CD8-positive, alpha-beta memory T cell (primary cell): ENCODE data around the gene PNMA1. TPM values are rescaled to one million over a fixed set of nuclear protein-coding genes. Genes with fewer than 3 reads are reported as not detected.

Source experiments
- CTCF ChIA-PET: fragments of 350-600 bp; sonication (Branson Sonifier 250); formaldehyde crosslinking; loops from one replicate; lab custom pipeline; 2021; ENCODE audit warnings: antibody characterized with exemption; lab: Charles Lee
- POLR2A ChIA-PET: fragments of 350-600 bp; sonication (Branson Sonifier 250); formaldehyde crosslinking; loops from one replicate; lab custom pipeline; 2021; ENCODE audit warnings: antibody characterized with exemption; lab: Charles Lee
- DNase-seq, 5 donors: peaks; one replicate each; pipeline versions ENCODE4 v3.0.0 to v3.0.0-alpha.2; 2020 to 2022; ENCODE audit warnings: mixed read lengths in 1 of 5
- H3K27ac ChIP-seq: one replicate; pipeline ENCODE4 v1.7.0; 2013; ENCODE audit warnings: low read depth, mild to moderate bottlenecking, low read length, moderate library complexity
- H3K27me3 ChIP-seq: 2 replicates; pipeline ENCODE4 v1.7.0; 2013; ENCODE audit warnings: low read length, mild to moderate bottlenecking; ENCODE audit not compliant: insufficient read depth, poor library complexity, severe bottlenecking
- H3K36me3 ChIP-seq: 2 replicates; pipeline ENCODE4 v1.7.0; 2013; ENCODE audit warnings: mild to moderate bottlenecking, low read length, moderate library complexity; ENCODE audit not compliant: insufficient read depth
- H3K4me1 ChIP-seq: 2 replicates; pipeline ENCODE4 v1.7.0; 2013; ENCODE audit warnings: mild to moderate bottlenecking, low read length, moderate library complexity; ENCODE audit not compliant: insufficient read depth
- H3K4me3 ChIP-seq: 2 replicates; pipeline ENCODE4 v1.7.0; 2013; ENCODE audit warnings: mild to moderate bottlenecking, low read length
- H3K9me3 ChIP-seq: 2 replicates; pipeline ENCODE4 v1.7.0; 2013; ENCODE audit warnings: mild to moderate bottlenecking, low read length
- H3K27ac Mint-ChIP-seq, 8 donors: one replicate each; pipeline ENCODE4 v1.8.0; 2020 to 2021; ENCODE audit warnings: mixed read lengths in 8 of 8, mild to moderate bottlenecking in 6 of 8, inconsistent platforms in 3 of 8, moderate library complexity in 3 of 8
- H3K27me3 Mint-ChIP-seq, 2 donors: one replicate each; pipeline ENCODE4 v1.8.0; 2020 to 2021; ENCODE audit warnings: mixed read lengths in 2 of 2, mild to moderate bottlenecking in 1 of 2, moderate library complexity in 1 of 2
- H3K36me3 Mint-ChIP-seq, 3 donors: one replicate each; pipeline ENCODE4 v1.8.0; 2020 to 2021; ENCODE audit warnings: mixed read lengths in 3 of 3, inconsistent platforms in 1 of 3, mild to moderate bottlenecking in 1 of 3
- H3K4me1 Mint-ChIP-seq, 3 donors: one replicate each; pipeline ENCODE4 v1.8.0; 2020 to 2021; ENCODE audit warnings: mixed read lengths in 3 of 3, inconsistent platforms in 1 of 3, mild to moderate bottlenecking in 1 of 3
- H3K4me3 Mint-ChIP-seq, 7 donors: one replicate each; pipeline ENCODE4 v1.8.0; 2020 to 2021; ENCODE audit warnings: mixed read lengths in 7 of 7, mild to moderate bottlenecking in 6 of 7, moderate library complexity in 4 of 7, inconsistent platforms in 2 of 7
- H3K9me3 Mint-ChIP-seq, 5 donors: one replicate each; pipeline ENCODE4 v1.8.0; 2020 to 2022; ENCODE audit warnings: mixed read lengths in 5 of 5, mild to moderate bottlenecking in 3 of 5, moderate library complexity in 2 of 5, inconsistent platforms in 1 of 5
- polyA plus RNA-seq: library from polyadenylated mRNA; unstranded; fragments of 300-500 nt; fragmentation: Illumina TruSeq; gene quantifications from one replicate; pipeline ENCODE4 v1.2.3, GENCODE V29; 2021
- total RNA-seq, 2 experiments: library from RNA; stranded (reverse); gene quantifications; one replicate each; pipeline ENCODE4 v1.2.3, GENCODE V29; 2021

The PNMA1 gene
- total and polyA plus RNA-seq, 3 experiments from 2014 or later, result 43.7 to 61.0 (median 56.8) TPM

GRCh38 chr14:73695997-73696396 is 18.2 kb downstream of the PNMA1 start:
- Histone ChIP-seq H3K4me3 (no peak overlapping the region), H3K27ac (no peak overlapping the region), H3K9me3 (no peaks in the 10 kb centered on the region), H3K27me3 (no peaks in the 10 kb centered on the region), H3K36me3 (no peaks in the 10 kb centered on the region), H3K4me1 (no peaks in the 10 kb centered on the region)
- Mint-ChIP-seq H3K36me3 (peaks cover 0 to 19% (median 4%) of the 10 kb centered on the region in 3 donors), H3K4me1 (no peaks in the 10 kb centered on the region), H3K4me3 (no peak overlapping the region), H3K27me3 (no peaks in the 10 kb centered on the region), H3K9me3 (no peaks in the 10 kb centered on the region), H3K27ac (no peak overlapping the region)
- POLR2A ChIA-PET, result no interaction called here
- no peak for DNase-seq
- CTCF ChIA-PET, result no interaction called here

- ChIA-PET POLR2A (interaction anchor here (0.6 kb wide), 1 partner anchor 168 kb away, joined by 6 read pairs; no protein-coding TSS in a partner anchor), CTCF (no interaction called here)
- Mint-ChIP-seq H3K36me3 (peaks cover 0 to 25% (median 5%) of the 10 kb centered on the region in 3 donors), H3K27me3 (no peaks in the 10 kb centered on the region), H3K27ac (no peak overlapping the region), H3K4me3 (no peak overlapping the region), H3K4me1 (no peaks in the 10 kb centered on the region), H3K9me3 (no peaks in the 10 kb centered on the region)
- no peak for DNase-seq
- Histone ChIP-seq H3K27ac (no peak overlapping the region), H3K36me3 (no peaks in the 10 kb centered on the region), H3K9me3 (no peaks in the 10 kb centered on the region), H3K27me3 (no peaks in the 10 kb centered on the region), H3K4me3 (no peak overlapping the region), H3K4me1 (no peaks in the 10 kb centered on the region)
Measured at GRCh38 chr14:73695082-73695481, 19.1 kb downstream of the PNMA1 start.

- no peak overlapping the region for H3K4me3 Mint-ChIP-seq
- Histone ChIP-seq H3K9me3 (no peaks in the 10 kb centered on the region), H3K4me3 (no peak overlapping the region), H3K27ac (no peak overlapping the region), H3K4me1 (no peaks in the 10 kb centered on the region), H3K36me3 (no peaks in the 10 kb centered on the region), H3K27me3 (no peaks in the 10 kb centered on the region)
- no peaks in the 10 kb centered on the region for H3K9me3 Mint-ChIP-seq
- peaks cover 0 to 26% (median 5%) of the 10 kb centered on the region in 3 donors for H3K36me3 Mint-ChIP-seq
- no peak overlapping the region for H3K27ac Mint-ChIP-seq
- no peaks in the 10 kb centered on the region for H3K4me1 Mint-ChIP-seq
- H3K27me3 Mint-ChIP-seq, result no peaks in the 10 kb centered on the region
- ChIA-PET CTCF (no interaction called here), POLR2A (interaction anchor here (0.6 kb wide), 1 partner anchor 336 kb away, joined by 3 read pairs; no protein-coding TSS in a partner anchor)
- DNase-seq, result no peak
Measured at GRCh38 chr14:73694083-73694482, 20.1 kb downstream of the PNMA1 start.

- ChIA-PET POLR2A (no interaction called here), CTCF (no interaction called here)
- H3K4me1 ChIP-seq, result no peaks in the 10 kb centered on the region
- no peaks in the 10 kb centered on the region for H3K27me3 ChIP-seq
- H3K9me3 ChIP-seq, result no peaks in the 10 kb centered on the region
- Mint-ChIP-seq H3K4me3 (no peak overlapping the region), H3K36me3 (peaks cover 5 to 20% (median 9%) of the 10 kb centered on the region in 3 donors), H3K4me1 (no peaks in the 10 kb centered on the region), H3K9me3 (no peaks in the 10 kb centered on the region), H3K27ac (peak overlapping the region in 1 of 8 donors; percentile 16), H3K27me3 (no peaks in the 10 kb centered on the region)
- no peak overlapping the region for H3K27ac ChIP-seq
- no peaks in the 10 kb centered on the region for H3K36me3 ChIP-seq
- H3K4me3 ChIP-seq, result no peak overlapping the region
- DNase-seq, result no peak
Measured at GRCh38 chr14:73686901-73687300, 27.3 kb downstream of the PNMA1 start.

GRCh38 chr14:73685328-73685727 is 28.9 kb downstream of the PNMA1 start:
- Mint-ChIP-seq H3K4me1 (no peaks in the 10 kb centered on the region), H3K27ac (peak overlapping the region in 1 of 8 donors; percentile 58), H3K36me3 (peaks cover 4 to 13% (median 9%) of the 10 kb centered on the region in 3 donors), H3K9me3 (no peaks in the 10 kb centered on the region), H3K4me3 (no peak overlapping the region), H3K27me3 (no peaks in the 10 kb centered on the region)
- Histone ChIP-seq H3K9me3 (no peaks in the 10 kb centered on the region), H3K27me3 (no peaks in the 10 kb centered on the region), H3K36me3 (no peaks in the 10 kb centered on the region), H3K27ac (no peak overlapping the region), H3K4me3 (no peak overlapping the region), H3K4me1 (no peaks in the 10 kb centered on the region)
- ChIA-PET POLR2A (no interaction called here), CTCF (interaction anchor here (1.3 kb wide), 1 partner anchor 10 kb away, joined by 3 read pairs; no protein-coding TSS in a partner anchor)
- no peak for DNase-seq

- Histone ChIP-seq H3K36me3 (no peaks in the 10 kb centered on the region), H3K9me3 (no peaks in the 10 kb centered on the region), H3K4me3 (no peak overlapping the region), H3K27me3 (no peaks in the 10 kb centered on the region), H3K4me1 (no peaks in the 10 kb centered on the region), H3K27ac (no peak overlapping the region)
- Mint-ChIP-seq H3K27ac (no peak overlapping the region), H3K9me3 (no peaks in the 10 kb centered on the region), H3K36me3 (peaks cover 4 to 13% (median 9%) of the 10 kb centered on the region in 3 donors), H3K27me3 (no peaks in the 10 kb centered on the region), H3K4me3 (no peak overlapping the region), H3K4me1 (no peaks in the 10 kb centered on the region)
- POLR2A ChIA-PET, result no interaction called here
- DNase-seq, result no peak
- CTCF ChIA-PET, result no interaction called here
Measured at GRCh38 chr14:73684627-73685026, 29.6 kb downstream of the PNMA1 start.

GRCh38 chr14:73680821-73681220 is 33.4 kb downstream of the PNMA1 start:
- Mint-ChIP-seq H3K27me3 (no peaks in the 10 kb centered on the region), H3K27ac (no peak overlapping the region), H3K36me3 (peaks cover 4 to 9% (median 8%) of the 10 kb centered on the region in 3 donors), H3K4me3 (peak overlapping the region in 1 of 7 donors; percentile 23), H3K9me3 (no peaks in the 10 kb centered on the region), H3K4me1 (no peaks in the 10 kb centered on the region)
- Histone ChIP-seq H3K4me3 (no peak overlapping the region), H3K27me3 (no peaks in the 10 kb centered on the region), H3K4me1 (no peaks in the 10 kb centered on the region), H3K27ac (no peak overlapping the region), H3K9me3 (no peaks in the 10 kb centered on the region), H3K36me3 (no peaks in the 10 kb centered on the region)
- POLR2A ChIA-PET, result interaction anchor here (0.6 kb wide), 1 partner anchor 346 kb away, joined by 3 read pairs; no protein-coding TSS in a partner anchor
- CTCF ChIA-PET, result no interaction called here
- no peak for DNase-seq

- no peaks in the 10 kb centered on the region for H3K9me3 ChIP-seq
- Mint-ChIP-seq H3K4me1 (no peaks in the 10 kb centered on the region), H3K9me3 (no peaks in the 10 kb centered on the region), H3K4me3 (no peak overlapping the region), H3K27ac (no peak overlapping the region), H3K36me3 (peaks cover 0 to 9% (median 0%) of the 10 kb centered on the region in 3 donors), H3K27me3 (no peaks in the 10 kb centered on the region)
- CTCF ChIA-PET, result no interaction called here
- no peak overlapping the region for H3K27ac ChIP-seq
- no peaks in the 10 kb centered on the region for H3K4me1 ChIP-seq
- POLR2A ChIA-PET, result no interaction called here
- H3K27me3 ChIP-seq, result no peaks in the 10 kb centered on the region
- DNase-seq, result no peak
- no peak overlapping the region for H3K4me3 ChIP-seq
- no peaks in the 10 kb centered on the region for H3K36me3 ChIP-seq
Measured at GRCh38 chr14:73678698-73679097, 35.5 kb downstream of the PNMA1 start.
